ENCODE measurements around the gene LMX1A.

Gene LMX1A

DNA sequence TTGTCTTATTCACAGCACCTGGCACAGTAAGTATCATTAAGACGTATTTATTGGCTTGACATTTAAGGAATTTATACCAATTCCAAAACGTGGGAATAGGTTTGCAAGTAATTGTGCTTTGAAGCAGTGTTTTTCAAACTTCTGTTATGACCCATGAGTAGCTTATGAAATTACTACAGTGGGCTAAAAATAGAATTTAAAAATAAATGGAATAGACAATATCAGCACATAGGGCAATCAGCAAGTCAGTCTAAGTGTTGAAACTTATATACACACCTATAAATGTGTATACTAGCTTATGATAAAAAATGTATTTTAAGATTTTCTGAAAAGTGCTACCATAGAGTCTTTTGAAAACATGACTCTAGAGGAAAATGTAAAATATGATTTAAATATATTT, 116.6 kb downstream of the LMX1A start:
- TF ChIP-seq TAF1 (IDR thresholded peaks at IDR 0.05; ENCODE audit: low read depth), result no peak
- TF ChIP-seq, protein P1, sequence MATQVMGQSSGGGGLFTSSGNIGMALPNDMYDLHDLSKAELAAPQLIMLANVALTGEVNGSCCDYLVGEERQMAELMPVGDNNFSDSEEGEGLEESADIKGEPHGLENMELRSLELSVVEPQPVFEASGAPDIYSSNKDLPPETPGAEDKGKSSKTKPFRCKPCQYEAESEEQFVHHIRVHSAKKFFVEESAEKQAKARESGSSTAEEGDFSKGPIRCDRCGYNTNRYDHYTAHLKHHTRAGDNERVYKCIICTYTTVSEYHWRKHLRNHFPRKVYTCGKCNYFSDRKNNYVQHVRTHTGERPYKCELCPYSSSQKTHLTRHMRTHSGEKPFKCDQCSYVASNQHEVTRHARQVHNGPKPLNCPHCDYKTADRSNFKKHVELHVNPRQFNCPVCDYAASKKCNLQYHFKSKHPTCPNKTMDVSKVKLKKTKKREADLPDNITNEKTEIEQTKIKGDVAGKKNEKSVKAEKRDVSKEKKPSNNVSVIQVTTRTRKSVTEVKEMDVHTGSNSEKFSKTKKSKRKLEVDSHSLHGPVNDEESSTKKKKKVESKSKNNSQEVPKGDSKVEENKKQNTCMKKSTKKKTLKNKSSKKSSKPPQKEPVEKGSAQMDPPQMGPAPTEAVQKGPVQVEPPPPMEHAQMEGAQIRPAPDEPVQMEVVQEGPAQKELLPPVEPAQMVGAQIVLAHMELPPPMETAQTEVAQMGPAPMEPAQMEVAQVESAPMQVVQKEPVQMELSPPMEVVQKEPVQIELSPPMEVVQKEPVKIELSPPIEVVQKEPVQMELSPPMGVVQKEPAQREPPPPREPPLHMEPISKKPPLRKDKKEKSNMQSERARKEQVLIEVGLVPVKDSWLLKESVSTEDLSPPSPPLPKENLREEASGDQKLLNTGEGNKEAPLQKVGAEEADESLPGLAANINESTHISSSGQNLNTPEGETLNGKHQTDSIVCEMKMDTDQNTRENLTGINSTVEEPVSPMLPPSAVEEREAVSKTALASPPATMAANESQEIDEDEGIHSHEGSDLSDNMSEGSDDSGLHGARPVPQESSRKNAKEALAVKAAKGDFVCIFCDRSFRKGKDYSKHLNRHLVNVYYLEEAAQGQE (IDR thresholded peaks at IDR 0.05; ENCODE audit: low read depth), result no peak
- TF ChIP-seq, protein P2, sequence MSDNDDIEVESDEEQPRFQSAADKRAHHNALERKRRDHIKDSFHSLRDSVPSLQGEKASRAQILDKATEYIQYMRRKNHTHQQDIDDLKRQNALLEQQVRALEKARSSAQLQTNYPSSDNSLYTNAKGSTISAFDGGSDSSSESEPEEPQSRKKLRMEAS (IDR thresholded peaks at IDR 0.05), result no peak
- no peak for TF ChIP-seq TEAD4 (IDR thresholded peaks at IDR 0.05)
- TF ChIP-seq TCF12 (IDR thresholded peaks at IDR 0.05; ENCODE audit: low read depth), result no peak
- TF ChIP-seq RAD21 (IDR thresholded peaks at IDR 0.05; ENCODE audit: low read depth), result no peak
- no peak for TF ChIP-seq EGR1 (IDR thresholded peaks at IDR 0.05)
- no peak for TF ChIP-seq NFIC (IDR thresholded peaks at IDR 0.05)

DNA sequence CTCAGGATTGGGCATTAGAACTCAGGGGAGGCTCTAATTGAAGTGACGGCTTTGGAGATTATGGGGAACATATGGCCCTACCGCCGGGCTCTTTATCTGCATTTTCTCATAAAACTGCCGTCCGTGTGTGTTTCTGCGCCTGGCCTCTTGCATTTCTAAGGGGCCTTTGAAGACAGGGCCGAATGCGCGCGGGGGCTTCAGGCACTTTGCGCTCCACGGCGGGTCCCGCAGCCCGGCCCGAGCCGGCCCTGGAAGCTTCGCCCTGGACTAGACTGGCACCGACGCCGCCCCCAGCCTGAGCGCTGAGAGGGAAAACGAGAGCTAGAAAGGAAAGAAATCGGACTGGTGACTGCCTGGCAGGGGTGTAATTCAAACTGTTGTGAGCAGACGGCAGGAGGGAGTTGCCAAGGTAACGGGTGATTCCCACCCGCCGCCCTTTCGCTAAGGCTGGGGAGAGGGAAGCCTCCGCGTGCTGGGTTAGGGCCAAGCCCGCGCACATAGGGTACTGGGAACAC, 120.7 kb downstream of the LMX1A start:
- TF ChIP-seq RAD21 (IDR thresholded peaks at IDR 0.05; ENCODE audit: low read depth) (no peak), NFIC (IDR thresholded peaks at IDR 0.05) (no peak), EP300 (IDR thresholded peaks at IDR 0.05; ENCODE audit: borderline replicate concordance) (no peak)

DNA sequence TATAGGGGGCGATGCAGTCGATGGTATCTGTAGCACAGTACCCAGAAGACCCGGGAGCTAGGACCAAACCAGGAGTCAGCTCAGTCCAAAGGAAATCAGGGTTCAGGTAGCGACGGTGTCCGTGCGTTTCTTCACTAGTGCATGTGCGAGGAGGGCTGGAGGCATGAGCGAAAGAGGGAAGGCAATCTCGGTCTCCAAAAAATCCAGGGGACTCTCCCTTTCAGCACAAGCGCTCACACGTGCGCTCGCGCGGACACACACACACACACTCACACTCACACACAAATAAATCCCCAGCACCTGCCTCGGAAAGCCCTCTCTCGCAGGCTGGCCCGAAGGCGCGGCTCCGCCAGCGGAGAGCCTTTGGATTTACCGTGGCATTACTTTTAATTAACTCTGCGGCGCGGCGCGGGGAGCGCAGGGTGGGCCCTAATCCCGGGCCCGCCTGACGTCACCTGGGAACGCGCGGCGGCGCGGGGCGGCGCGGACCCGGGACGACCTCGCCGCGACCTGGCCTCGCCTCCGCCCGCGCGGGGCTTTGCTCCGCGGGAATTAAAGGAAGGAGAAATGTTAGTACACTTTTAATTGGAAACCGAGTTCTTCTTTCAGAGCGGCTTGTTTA, 121.2 kb downstream of the LMX1A start:
- TF ChIP-seq EP300 (IDR thresholded peaks at IDR 0.05; ENCODE audit: borderline replicate concordance) (no peak), YY1 (IDR thresholded peaks at IDR 0.05; ENCODE audit: low read depth) (no peak), TCF12 (IDR thresholded peaks at IDR 0.05; ENCODE audit: low read depth) (no peak), CREB1 (IDR thresholded peaks at IDR 0.05; ENCODE audit: low read depth) (no peak), CEBPB (IDR thresholded peaks at IDR 0.05) (no peak), RAD21 (IDR thresholded peaks at IDR 0.05; ENCODE audit: low read depth) (no peak)
- TF ChIP-seq, protein P1 (IDR thresholded peaks at IDR 0.05; ENCODE audit: low read depth), result no peak

DNA sequence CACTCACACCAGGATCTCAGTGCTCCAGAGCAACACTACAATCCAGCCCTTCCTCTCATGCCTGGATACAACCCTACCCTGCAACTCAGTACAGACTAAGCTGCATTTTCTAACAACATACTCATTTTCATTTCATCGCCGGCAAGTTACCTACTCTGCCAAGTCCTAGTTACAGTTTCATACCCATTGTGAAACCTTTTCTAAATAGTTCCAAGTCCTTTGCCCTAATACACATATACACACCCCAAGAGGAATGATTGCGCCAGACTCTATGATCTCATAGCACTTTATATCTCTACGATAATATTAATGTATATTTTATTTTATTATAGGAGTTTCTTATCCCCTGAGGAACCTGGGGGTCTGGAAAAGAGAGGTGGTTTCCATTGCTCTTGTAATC, 122.4 kb downstream of the LMX1A start:
- TF ChIP-seq CREB1 (IDR thresholded peaks at IDR 0.05; ENCODE audit: low read depth) (no peak), CEBPB (IDR thresholded peaks at IDR 0.05) (no peak), TAF1 (IDR thresholded peaks at IDR 0.05; ENCODE audit: low read depth) (no peak), ZBTB7A (IDR thresholded peaks at IDR 0.05; ENCODE audit: low read depth) (no peak), NFIC (IDR thresholded peaks at IDR 0.05) (no peak), FOXM1 (IDR thresholded peaks at IDR 0.05; ENCODE audit: borderline replicate concordance, low read depth) (no peak), EGR1 (IDR thresholded peaks at IDR 0.05) (no peak), TCF12 (IDR thresholded peaks at IDR 0.05; ENCODE audit: low read depth) (no peak), TEAD4 (IDR thresholded peaks at IDR 0.05) (no peak), RAD21 (IDR thresholded peaks at IDR 0.05; ENCODE audit: low read depth) (no peak), YY1 (IDR thresholded peaks at IDR 0.05; ENCODE audit: low read depth) (no peak), EP300 (IDR thresholded peaks at IDR 0.05; ENCODE audit: borderline replicate concordance) (no peak)
- TF ChIP-seq, protein P3, sequence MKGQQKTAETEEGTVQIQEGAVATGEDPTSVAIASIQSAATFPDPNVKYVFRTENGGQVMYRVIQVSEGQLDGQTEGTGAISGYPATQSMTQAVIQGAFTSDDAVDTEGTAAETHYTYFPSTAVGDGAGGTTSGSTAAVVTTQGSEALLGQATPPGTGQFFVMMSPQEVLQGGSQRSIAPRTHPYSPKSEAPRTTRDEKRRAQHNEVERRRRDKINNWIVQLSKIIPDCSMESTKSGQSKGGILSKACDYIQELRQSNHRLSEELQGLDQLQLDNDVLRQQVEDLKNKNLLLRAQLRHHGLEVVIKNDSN (IDR thresholded peaks at IDR 0.05), result no peak
- TF ChIP-seq, protein P1 (IDR thresholded peaks at IDR 0.05; ENCODE audit: low read depth), result no peak
- TF ChIP-seq, protein P2 (IDR thresholded peaks at IDR 0.05), result no peak

DNA sequence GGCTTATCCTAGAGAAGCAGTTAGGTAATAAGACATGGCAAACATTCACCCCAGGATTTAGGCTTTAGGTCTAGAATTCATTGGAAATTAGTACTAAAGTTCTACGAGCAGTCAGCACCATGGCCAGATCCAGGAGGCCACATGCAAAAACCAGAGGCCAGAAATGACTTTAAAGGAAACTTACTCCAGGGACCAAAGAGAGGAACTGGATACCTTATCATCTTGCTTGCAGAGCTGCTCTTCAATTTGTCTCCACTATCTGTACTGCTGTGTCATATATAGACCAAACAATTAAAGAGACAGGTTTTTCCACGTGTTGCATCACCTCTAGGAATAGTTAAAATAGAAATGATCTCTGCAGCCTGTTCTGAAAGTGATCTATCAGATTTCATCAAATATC, 127.8 kb downstream of the LMX1A start:
- TF ChIP-seq, protein P1 (IDR thresholded peaks at IDR 0.05; ENCODE audit: low read depth), result peak; percentile 89
- no peak for TF ChIP-seq NFIC (IDR thresholded peaks at IDR 0.05)
